Subcutaneous adipose tissue (tissue), 4 donors: Measurements from ENCODE around the gene SPRR2B. TPM values are rescaled to one million over a fixed set of nuclear protein-coding genes. Genes with fewer than 3 reads are reported as not detected.

ENCODE experiments used
- total RNA-seq, 4 donors: library from RNA; depleted of rRNA; stranded (reverse); fragments of >200 nt; gene quantifications; one replicate each; pipeline ENCODE4 v1.1.0, GENCODE V29; 2016
- TF ChIP-seq, protein P1 (sequence below): fragments of 450-650 bp; IDR thresholded peaks from one replicate; pipeline ENCODE4 v1.5.1; 2016; ENCODE audit warnings: low read depth, mild to moderate bottlenecking, control low read depth, antibody characterized with exemption, moderate library complexity

The SPRR2B gene
- total RNA-seq, 4 donors from 2014 or later, result not detected

DNA sequence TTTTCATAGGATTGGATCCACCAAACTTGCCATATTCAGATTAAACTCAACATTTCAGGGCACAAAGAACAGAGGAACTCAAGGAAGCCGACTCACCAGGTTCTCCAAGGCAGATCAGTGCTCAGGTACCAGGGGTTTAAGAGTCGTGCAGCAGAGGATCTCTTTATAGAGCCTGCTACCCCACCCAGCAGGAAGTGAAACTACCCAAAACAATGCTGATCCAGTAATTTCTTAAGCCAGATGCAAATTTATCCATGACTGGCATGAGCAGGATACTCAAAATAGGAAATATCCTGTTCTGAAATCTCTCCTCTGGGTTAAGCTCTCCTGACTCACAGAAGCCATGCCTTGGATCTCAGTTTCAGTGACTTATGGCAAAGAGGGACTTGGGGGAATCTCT is 14.0 kb downstream of the SPRR2B start, which contains the start of gene SPRR2A:
SPRR2A (minus strand) TSS at position 138 of the 400 bp plus-strand sequence. CDS start 777 bp downstream, outside the sequence.
- TF ChIP-seq, protein P1, sequence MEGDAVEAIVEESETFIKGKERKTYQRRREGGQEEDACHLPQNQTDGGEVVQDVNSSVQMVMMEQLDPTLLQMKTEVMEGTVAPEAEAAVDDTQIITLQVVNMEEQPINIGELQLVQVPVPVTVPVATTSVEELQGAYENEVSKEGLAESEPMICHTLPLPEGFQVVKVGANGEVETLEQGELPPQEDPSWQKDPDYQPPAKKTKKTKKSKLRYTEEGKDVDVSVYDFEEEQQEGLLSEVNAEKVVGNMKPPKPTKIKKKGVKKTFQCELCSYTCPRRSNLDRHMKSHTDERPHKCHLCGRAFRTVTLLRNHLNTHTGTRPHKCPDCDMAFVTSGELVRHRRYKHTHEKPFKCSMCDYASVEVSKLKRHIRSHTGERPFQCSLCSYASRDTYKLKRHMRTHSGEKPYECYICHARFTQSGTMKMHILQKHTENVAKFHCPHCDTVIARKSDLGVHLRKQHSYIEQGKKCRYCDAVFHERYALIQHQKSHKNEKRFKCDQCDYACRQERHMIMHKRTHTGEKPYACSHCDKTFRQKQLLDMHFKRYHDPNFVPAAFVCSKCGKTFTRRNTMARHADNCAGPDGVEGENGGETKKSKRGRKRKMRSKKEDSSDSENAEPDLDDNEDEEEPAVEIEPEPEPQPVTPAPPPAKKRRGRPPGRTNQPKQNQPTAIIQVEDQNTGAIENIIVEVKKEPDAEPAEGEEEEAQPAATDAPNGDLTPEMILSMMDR, result no peak

DNA sequence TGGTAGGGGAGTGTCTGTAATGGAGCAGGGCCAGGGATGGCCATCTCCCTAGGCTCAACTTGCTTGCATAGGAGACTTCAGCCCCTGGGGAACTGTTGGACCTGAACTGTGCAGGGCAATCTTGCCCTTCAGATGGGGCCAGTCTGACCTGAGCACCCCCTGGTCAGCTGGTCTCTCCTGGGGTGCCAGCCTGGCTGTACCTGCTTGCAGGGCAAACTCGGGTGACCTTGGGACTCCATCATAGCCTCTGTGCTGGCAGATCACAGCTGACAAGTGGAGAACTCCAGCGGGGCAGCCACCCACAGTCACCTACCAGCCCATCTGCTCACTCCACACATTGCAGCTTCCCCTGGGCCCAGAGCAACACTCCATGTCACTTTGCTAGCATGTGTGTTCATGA is 22.2 kb downstream of the SPRR2B start:
- TF ChIP-seq, protein P1, result no peak

DNA sequence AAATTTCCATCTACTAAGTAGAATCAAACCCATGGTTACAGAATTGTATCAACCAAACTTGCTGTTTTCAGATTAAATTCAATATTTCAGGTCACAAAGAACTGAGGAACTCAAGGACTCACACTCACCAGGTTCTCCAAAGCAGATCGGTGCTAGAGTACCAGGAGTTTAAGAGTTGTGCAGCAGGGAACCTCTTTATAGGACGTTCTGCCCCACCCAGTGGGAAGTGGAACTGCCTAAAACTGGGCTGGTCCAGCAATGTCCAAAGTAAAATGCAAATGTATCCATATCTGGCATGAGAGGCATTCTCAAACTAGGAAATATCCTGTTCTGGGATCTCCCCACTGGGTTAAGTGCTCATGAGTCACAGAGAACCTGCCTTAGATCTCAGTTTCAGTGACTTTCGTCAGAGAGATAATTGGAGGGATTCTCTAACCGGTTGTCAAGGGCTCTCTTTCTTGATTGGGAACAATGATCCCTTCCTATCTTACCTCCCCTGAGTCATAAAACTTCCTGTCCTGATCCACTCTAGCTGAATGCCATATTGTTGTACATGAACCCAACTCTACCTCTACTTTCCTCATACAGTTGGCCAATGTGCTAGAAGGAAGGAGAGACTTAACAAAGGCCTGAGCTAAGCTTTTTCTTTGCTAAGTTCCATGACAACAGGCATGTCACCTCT is 30.3 kb downstream of the SPRR2B start, which contains the start of gene SPRR2D:
SPRR2D (minus strand) TSS at position 171 of the 682 bp plus-strand sequence. CDS start 774 bp downstream, outside the sequence.
- TF ChIP-seq, protein P1, result no peak

DNA sequence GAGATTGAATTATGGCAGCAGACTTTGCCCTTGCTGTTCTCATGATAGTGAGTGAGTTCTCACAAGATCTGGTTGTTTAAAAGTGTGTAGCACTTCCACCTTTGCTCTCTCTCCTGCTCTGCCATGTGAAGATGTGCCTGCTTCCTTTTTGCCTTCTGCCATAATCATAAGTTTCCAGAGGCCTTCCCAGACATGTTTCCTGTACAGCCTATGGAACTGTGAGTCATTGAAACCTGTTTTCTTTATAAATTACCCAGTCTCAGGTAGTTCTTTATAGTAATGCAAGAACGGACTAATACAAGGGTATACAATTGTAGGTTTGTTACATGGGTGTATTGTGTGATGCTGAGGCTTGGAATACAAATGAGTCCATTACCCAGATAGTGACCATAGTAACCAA is 36.2 kb downstream of the SPRR2B start:
- TF ChIP-seq, protein P1, result no peak

DNA sequence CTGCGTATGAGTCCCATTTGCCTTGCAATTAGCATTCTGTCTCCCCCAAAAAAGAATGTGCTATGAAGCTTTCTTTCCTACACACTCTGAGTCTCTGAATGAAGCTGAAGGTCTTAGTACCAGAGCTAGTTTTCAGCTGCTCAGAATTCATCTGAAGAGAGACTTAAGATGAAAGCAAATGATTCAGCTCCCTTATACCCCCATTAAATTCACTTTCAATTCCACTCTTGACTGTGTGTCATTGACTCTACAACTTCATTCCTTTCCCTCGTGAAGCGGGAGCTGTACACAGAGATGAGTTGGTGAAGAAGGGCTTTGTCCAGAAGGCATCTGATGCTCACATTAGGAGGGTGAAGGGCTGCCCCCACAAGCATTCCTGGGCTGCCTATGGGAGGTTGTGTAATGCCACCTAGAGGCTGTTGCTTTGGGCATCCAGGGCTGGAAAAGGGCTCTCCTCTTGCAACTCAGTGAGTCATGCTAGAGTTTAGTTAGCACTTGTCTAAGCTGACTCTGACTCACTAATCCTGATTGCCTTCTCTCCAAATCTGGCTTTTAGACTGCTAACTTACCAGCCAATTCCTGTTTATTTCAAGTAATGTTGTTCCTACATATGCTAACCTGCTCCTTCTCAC is 38.6 kb downstream of the SPRR2B start:
- TF ChIP-seq, protein P1, result no peak

DNA sequence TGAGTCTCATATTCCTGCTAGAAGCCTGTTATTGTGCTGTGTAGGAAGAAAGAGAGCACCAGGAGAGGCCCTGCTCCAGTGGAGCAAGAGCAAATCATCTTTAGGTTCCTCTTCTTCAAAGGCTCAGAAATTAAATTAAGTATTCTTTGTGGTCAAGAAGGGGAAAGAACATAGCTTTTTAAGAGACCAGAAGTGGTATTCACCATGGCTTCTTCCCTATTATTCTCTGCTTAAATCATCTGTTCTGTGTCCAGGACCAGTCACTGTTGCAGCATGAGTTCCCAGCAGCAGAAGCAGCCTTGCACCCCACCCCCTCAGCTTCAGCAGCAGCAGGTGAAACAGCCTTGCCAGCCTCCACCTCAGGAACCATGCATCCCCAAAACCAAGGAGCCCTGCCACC is 39.3 kb downstream of the SPRR2B start:
- TF ChIP-seq, protein P1, result no peak

DNA sequence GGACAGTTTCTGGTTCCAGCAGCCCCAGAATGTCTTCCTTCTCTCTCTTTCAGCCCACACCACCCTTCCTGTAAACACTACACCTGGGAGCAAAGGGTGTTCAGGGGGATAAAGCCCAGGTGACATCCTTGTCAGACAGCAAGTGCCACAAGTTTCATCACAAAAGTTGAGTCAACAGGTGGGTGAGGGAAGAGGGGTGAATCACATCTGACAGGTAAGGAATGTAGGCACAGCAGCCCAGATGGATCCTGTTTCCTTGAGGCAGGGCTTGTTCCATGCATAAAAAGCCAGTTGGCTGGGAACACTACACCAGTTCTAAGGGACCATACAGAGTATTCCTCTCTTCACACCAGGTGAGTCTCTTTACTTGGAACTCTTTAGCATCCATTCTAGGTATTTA is 40.5 kb downstream of the SPRR2B start, which contains the start of gene SPRR1B:
SPRR1B (plus strand) TSS at position 309 of the 400 bp plus-strand sequence. CDS start 1,143 bp downstream, outside the sequence.
- TF ChIP-seq, protein P1, result no peak
